D341Med (cell line): ENCODE measurements around the gene KRT36.

Experiments
- DNase-seq: peaks from one replicate; pipeline ENCODE4 v3.0.0; 2012; ENCODE audit warnings: low spot score

KRT36 gene

GRCh38 chr17:41439375-41439774 lies 50.3 kb downstream of the KRT36 start:
- DNase-seq = no peak

GRCh38 chr17:41437769-41438168 lies 51.9 kb downstream of the KRT36 start:
- DNase-seq = no peak

- no peak for DNase-seq
Observed at GRCh38 chr17:41437254-41437653, 52.5 kb downstream of the KRT36 start.
